C4-2B (cell line): ENCODE results near the gene KAT7.
A peak's percentile ranks its signal among the peaks of the same experiment; 100 is the strongest.

Experiments
- H3K27ac ChIP-seq: fragments of 450-650 bp; 2 replicates; pipeline ENCODE4 v1.5.1; 2017
- CTCF ChIP-seq: fragments of 450-650 bp; conservative IDR thresholded peaks from 2 replicates; pipeline ENCODE4 v1.5.1; 2017; ENCODE audit warnings: mild to moderate bottlenecking
- ZFX ChIP-seq: fragments of 450-650 bp; IDR thresholded peaks from 2 replicates; pipeline ENCODE4 v1.6.1; 2017

Gene KAT7

GRCh38 chr17:49873926-49874325 lies 85.4 kb downstream of the KAT7 start:
- no peak for TF ChIP-seq ZFX
- TF ChIP-seq CTCF, result no peak
- H3K27ac ChIP-seq, result no peak overlapping the region

DNA sequence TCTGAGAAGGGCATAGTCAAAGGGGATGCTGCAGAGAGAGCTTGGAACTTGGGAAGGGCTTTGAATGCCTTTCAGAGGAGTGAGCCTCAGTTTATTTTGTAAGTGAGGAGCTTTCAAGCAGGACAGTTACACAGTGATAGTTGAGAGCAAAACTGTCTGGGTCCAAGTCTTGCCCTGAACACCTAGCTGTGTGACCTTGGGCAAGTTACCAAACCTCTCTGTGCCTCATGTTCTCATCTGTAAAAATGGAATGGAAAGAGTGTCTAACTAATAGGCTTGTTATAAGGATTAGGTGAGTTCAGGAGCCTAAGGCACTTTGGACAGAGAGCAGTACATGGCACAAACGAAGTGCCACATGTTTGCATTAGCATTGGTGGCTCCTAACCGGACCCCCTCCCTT lies 86.4 kb downstream of the KAT7 start:
- TF ChIP-seq ZFX (no peak), CTCF (no peak)

DNA sequence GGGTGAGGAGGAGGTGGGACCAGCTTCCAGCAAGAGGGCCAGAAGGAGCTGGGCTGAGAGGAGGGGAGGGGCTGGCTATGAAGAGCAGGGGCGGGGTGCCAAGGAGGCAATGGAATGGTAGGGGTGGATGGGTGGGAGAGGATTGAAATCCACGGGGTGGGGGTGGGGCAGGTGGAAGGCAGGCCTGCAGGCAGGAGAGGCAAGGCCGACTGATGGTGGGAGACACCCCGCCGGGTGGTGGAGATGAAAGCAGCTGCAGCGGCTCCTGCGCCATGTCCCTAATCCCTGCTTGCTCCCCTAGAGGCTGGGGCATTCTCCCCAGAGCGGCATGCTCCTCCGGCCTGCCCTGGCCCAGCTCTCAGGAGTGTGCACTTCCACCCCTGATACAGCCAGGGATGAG lies 87.2 kb downstream of the KAT7 start:
- TF ChIP-seq CTCF (no peak), ZFX (no peak)
- H3K27ac ChIP-seq, result no peak overlapping the region

More for the DNA sequence above, 86.4 kb downstream of the KAT7 start:
- no peak overlapping the region for H3K27ac ChIP-seq

DNA sequence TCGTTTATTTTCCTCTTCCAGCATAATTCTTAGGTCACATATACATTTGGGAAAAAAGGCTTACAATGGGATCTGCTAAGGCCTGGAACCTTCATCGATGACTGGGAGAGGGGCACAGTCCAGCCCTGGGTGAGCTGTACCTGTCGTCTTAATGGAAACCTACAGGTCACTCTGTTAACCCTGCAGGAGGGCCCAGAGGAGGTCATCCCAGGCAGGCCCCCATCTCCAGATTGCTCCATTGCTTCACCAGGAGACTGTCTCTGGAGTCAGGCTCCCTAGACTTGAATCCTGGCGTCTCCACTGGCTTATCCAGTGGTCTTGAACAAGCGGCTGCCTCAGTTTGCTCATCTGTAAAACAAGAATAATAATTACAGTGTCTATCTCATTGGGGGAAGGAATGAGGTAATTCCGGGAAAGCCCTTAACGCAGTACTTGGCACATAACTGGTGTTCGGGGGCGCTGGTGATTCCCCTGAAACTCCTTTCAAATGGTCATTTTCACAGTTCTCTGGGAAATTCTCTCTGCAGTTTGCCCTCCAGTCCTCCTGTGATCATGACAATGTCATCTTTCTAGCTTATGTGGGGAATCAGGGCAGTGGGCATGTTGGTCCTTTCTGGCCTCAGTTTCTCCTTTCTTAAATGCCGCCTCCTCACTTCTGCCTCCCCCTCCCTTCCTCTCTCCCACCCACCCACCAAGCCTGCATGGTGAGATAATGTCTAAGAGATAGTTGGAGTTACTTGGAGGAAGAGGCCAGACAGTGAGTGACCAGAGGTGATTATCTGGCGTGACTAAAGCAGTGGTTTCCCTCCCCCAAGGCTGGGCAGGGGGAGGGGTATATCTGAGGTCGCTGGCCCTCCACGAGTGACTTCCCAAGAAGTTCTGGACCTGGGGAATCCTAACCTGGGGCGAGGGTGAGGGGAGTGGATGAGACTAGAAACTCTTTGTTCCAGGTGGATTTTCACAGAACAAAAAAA lies 90.7 kb downstream of the KAT7 start:
- no peak overlapping the region for H3K27ac ChIP-seq
- TF ChIP-seq CTCF (no peak), ZFX (no peak)

DNA sequence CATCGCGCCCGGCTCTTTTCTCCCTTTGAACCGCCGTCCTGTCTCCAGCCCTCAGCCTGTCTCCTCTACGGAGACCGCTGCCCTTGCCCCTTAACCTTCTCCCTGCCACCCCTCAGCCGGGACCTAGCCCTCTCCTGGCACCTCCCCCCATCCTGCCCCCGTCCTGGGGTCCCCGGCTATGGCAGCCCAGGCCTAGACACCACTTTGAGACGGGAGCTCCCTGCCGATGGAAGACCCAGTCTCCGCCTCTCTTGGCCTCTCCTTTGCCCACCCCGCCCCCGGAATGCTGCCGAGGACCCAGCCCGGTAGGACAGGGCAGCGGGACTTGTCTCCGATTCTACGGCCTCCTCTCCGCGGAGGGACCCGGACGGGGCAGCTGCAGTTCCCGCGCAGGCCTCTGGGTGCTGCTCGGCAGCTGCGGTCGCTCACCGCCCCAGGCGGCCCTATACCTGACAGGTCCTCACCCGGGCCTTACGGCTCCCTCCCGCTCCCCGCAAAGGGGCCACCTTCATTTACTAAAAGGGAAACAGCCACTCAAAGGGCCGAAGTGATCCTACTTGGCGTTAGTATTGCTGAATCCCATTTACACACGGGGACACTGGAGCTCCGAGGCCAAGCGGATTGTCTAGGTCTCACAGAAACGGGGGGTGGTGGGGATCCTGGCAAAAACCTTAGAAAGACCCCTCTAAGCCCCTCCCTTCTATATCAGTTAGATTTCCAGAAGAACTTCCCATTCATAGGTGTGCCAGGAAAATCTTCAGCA lies 92.0 kb downstream of the KAT7 start:
- no peak overlapping the region for H3K27ac ChIP-seq
- TF ChIP-seq ZFX (no peak), CTCF (peak; percentile 98)

GRCh38 chr17:49881054-49881402 lies 92.5 kb downstream of the KAT7 start:
- H3K27ac ChIP-seq, result no peak overlapping the region
- no peak for TF ChIP-seq CTCF
- TF ChIP-seq ZFX, result no peak

DNA sequence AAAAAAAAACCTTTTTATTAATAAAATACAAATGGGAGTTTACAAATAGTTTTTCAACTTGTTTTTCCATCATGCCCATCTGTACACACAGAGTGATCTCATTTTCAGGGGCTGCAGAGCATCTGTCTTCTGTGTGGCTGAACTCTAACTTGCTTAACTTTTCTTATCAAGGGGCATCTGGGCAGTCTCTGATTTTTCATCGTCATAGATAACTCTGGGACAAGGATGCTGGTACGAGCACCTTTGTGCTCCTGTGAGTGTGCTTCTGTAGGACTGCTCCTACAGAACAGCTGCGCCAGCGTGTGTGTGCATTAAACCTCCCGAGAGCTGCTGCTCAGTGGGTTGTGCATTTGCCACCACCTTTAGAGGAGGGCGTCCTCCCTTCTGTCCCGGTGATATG lies 94.0 kb downstream of the KAT7 start:
- no peak overlapping the region for H3K27ac ChIP-seq
- no peak for TF ChIP-seq ZFX
- TF ChIP-seq CTCF, result no peak
